ENCODE data around the gene DCP1B.

The DCP1B gene

GRCh38 chr12:1977588-1977987 lies 26.7 kb downstream of the DCP1B start:
- Histone ChIP-seq H3K36me3 (ENCODE audit: control insufficient read depth in 1 of 2, insufficient read depth in 2 of 2, low read length in 2 of 2) (no peaks in the 10 kb centered on the region), H3K4me3 (ENCODE audit: low read depth in 1 of 2, low read length in 2 of 2) (no peak overlapping the region), H3K4me1 (ENCODE audit: control insufficient read depth in 1 of 2, insufficient read depth in 2 of 2, low read length in 2 of 2) (peaks cover 3 to 14% of the 10 kb centered on the region in 2 donors), H3K27ac (ENCODE audit: low read depth, low read length) (no peak overlapping the region), H3K27me3 (ENCODE audit: control insufficient read depth in 1 of 2, insufficient read depth in 2 of 2, low read length in 2 of 2) (no peaks in the 10 kb centered on the region), H3K9ac (ENCODE audit: low read depth in 1 of 2, low read length in 2 of 2) (no peak overlapping the region), H3K9me3 (ENCODE audit: control insufficient read depth in 1 of 2, low read length in 2 of 2) (no peaks in the 10 kb centered on the region)

- no peaks in the 10 kb centered on the region for H3K27me3 ChIP-seq (ENCODE audit: control insufficient read depth in 1 of 2, insufficient read depth in 2 of 2, low read length in 2 of 2)
- H3K9me3 ChIP-seq (ENCODE audit: control insufficient read depth in 1 of 2, low read length in 2 of 2), result no peaks in the 10 kb centered on the region
- H3K4me1 ChIP-seq (ENCODE audit: control insufficient read depth in 1 of 2, insufficient read depth in 2 of 2, low read length in 2 of 2), result peaks cover 3 to 14% of the 10 kb centered on the region in 2 donors
- no peak overlapping the region for H3K9ac ChIP-seq (ENCODE audit: low read depth in 1 of 2, low read length in 2 of 2)
- no peak overlapping the region for H3K4me3 ChIP-seq (ENCODE audit: low read depth in 1 of 2, low read length in 2 of 2)
- no peaks in the 10 kb centered on the region for H3K36me3 ChIP-seq (ENCODE audit: control insufficient read depth in 1 of 2, insufficient read depth in 2 of 2, low read length in 2 of 2)
- no peak overlapping the region for H3K27ac ChIP-seq (ENCODE audit: low read depth, low read length)
Observed at GRCh38 chr12:1977109-1977508, 27.1 kb downstream of the DCP1B start.

GRCh38 chr12:1974812-1975211 lies 29.4 kb downstream of the DCP1B start:
- H3K4me1 ChIP-seq (ENCODE audit: control insufficient read depth in 1 of 2, insufficient read depth in 2 of 2, low read length in 2 of 2), result peaks cover 3 to 14% of the 10 kb centered on the region in 2 donors
- no peak overlapping the region for H3K9ac ChIP-seq (ENCODE audit: low read depth in 1 of 2, low read length in 2 of 2)
- no peak overlapping the region for H3K4me3 ChIP-seq (ENCODE audit: low read depth in 1 of 2, low read length in 2 of 2)
- H3K27ac ChIP-seq (ENCODE audit: low read depth, low read length), result no peak overlapping the region
- H3K36me3 ChIP-seq (ENCODE audit: control insufficient read depth in 1 of 2, insufficient read depth in 2 of 2, low read length in 2 of 2), result no peaks in the 10 kb centered on the region
- no peaks in the 10 kb centered on the region for H3K27me3 ChIP-seq (ENCODE audit: control insufficient read depth in 1 of 2, insufficient read depth in 2 of 2, low read length in 2 of 2)
- no peaks in the 10 kb centered on the region for H3K9me3 ChIP-seq (ENCODE audit: control insufficient read depth in 1 of 2, low read length in 2 of 2)

- no peak overlapping the region for H3K9ac ChIP-seq (ENCODE audit: low read depth in 1 of 2, low read length in 2 of 2)
- no peaks in the 10 kb centered on the region for H3K36me3 ChIP-seq (ENCODE audit: control insufficient read depth in 1 of 2, insufficient read depth in 2 of 2, low read length in 2 of 2)
- no peaks in the 10 kb centered on the region for H3K27me3 ChIP-seq (ENCODE audit: control insufficient read depth in 1 of 2, insufficient read depth in 2 of 2, low read length in 2 of 2)
- H3K9me3 ChIP-seq (ENCODE audit: control insufficient read depth in 1 of 2, low read length in 2 of 2), result no peaks in the 10 kb centered on the region
- no peak overlapping the region for H3K4me3 ChIP-seq (ENCODE audit: low read depth in 1 of 2, low read length in 2 of 2)
- H3K27ac ChIP-seq (ENCODE audit: low read depth, low read length), result no peak overlapping the region
- peaks cover 3 to 14% of the 10 kb centered on the region in 2 donors for H3K4me1 ChIP-seq (ENCODE audit: control insufficient read depth in 1 of 2, insufficient read depth in 2 of 2, low read length in 2 of 2)
Observed at GRCh38 chr12:1972856-1973317, 31.4 kb downstream of the DCP1B start.

GRCh38 chr12:1972260-1972659 lies 32.0 kb downstream of the DCP1B start:
- no peak overlapping the region for H3K9ac ChIP-seq (ENCODE audit: low read depth in 1 of 2, low read length in 2 of 2)
- H3K27ac ChIP-seq (ENCODE audit: low read depth, low read length), result no peak overlapping the region
- H3K4me1 ChIP-seq (ENCODE audit: control insufficient read depth in 1 of 2, insufficient read depth in 2 of 2, low read length in 2 of 2), result peaks cover 3 to 10% of the 10 kb centered on the region in 2 donors
- no peak overlapping the region for H3K4me3 ChIP-seq (ENCODE audit: low read depth in 1 of 2, low read length in 2 of 2)
- H3K27me3 ChIP-seq (ENCODE audit: control insufficient read depth in 1 of 2, insufficient read depth in 2 of 2, low read length in 2 of 2), result no peaks in the 10 kb centered on the region
- H3K36me3 ChIP-seq (ENCODE audit: control insufficient read depth in 1 of 2, insufficient read depth in 2 of 2, low read length in 2 of 2), result no peaks in the 10 kb centered on the region
- H3K9me3 ChIP-seq (ENCODE audit: control insufficient read depth in 1 of 2, low read length in 2 of 2), result no peaks in the 10 kb centered on the region

GRCh38 chr12:1970331-1970900 lies 33.8 kb downstream of the DCP1B start:
- Histone ChIP-seq H3K9me3 (ENCODE audit: control insufficient read depth in 1 of 2, low read length in 2 of 2) (no peaks in the 10 kb centered on the region), H3K4me1 (ENCODE audit: control insufficient read depth in 1 of 2, insufficient read depth in 2 of 2, low read length in 2 of 2) (peaks cover 0 to 5% of the 10 kb centered on the region in 2 donors), H3K36me3 (ENCODE audit: control insufficient read depth in 1 of 2, insufficient read depth in 2 of 2, low read length in 2 of 2) (peaks cover 4 to 18% of the 10 kb centered on the region in 2 donors), H3K27me3 (ENCODE audit: control insufficient read depth in 1 of 2, insufficient read depth in 2 of 2, low read length in 2 of 2) (no peaks in the 10 kb centered on the region), H3K4me3 (ENCODE audit: low read depth in 1 of 2, low read length in 2 of 2) (no peak overlapping the region), H3K9ac (ENCODE audit: low read depth in 1 of 2, low read length in 2 of 2) (no peak overlapping the region), H3K27ac (ENCODE audit: low read depth, low read length) (no peak overlapping the region)

GRCh38 chr12:1966561-1967226 lies 37.6 kb downstream of the DCP1B start:
- H3K9me3 ChIP-seq (ENCODE audit: control insufficient read depth in 1 of 2, low read length in 2 of 2), result no peaks in the 10 kb centered on the region
- H3K4me3 ChIP-seq (ENCODE audit: low read depth in 1 of 2, low read length in 2 of 2), result no peak overlapping the region
- H3K27me3 ChIP-seq (ENCODE audit: control insufficient read depth in 1 of 2, insufficient read depth in 2 of 2, low read length in 2 of 2), result no peaks in the 10 kb centered on the region
- H3K9ac ChIP-seq (ENCODE audit: low read depth in 1 of 2, low read length in 2 of 2), result no peak overlapping the region
- H3K4me1 ChIP-seq (ENCODE audit: control insufficient read depth in 1 of 2, insufficient read depth in 2 of 2, low read length in 2 of 2), result no peaks in the 10 kb centered on the region
- H3K27ac ChIP-seq (ENCODE audit: low read depth, low read length), result no peak overlapping the region
- H3K36me3 ChIP-seq (ENCODE audit: control insufficient read depth in 1 of 2, insufficient read depth in 2 of 2, low read length in 2 of 2), result peaks cover 11 to 29% of the 10 kb centered on the region in 2 donors

- Histone ChIP-seq H3K27me3 (ENCODE audit: control insufficient read depth in 1 of 2, insufficient read depth in 2 of 2, low read length in 2 of 2) (no peaks in the 10 kb centered on the region), H3K9me3 (ENCODE audit: control insufficient read depth in 1 of 2, low read length in 2 of 2) (no peaks in the 10 kb centered on the region), H3K27ac (ENCODE audit: low read depth, low read length) (no peak overlapping the region), H3K36me3 (ENCODE audit: control insufficient read depth in 1 of 2, insufficient read depth in 2 of 2, low read length in 2 of 2) (peaks cover 14 to 29% of the 10 kb centered on the region in 2 donors), H3K4me3 (ENCODE audit: low read depth in 1 of 2, low read length in 2 of 2) (no peak overlapping the region), H3K4me1 (ENCODE audit: control insufficient read depth in 1 of 2, insufficient read depth in 2 of 2, low read length in 2 of 2) (no peaks in the 10 kb centered on the region), H3K9ac (ENCODE audit: low read depth in 1 of 2, low read length in 2 of 2) (no peak overlapping the region)
Observed at GRCh38 chr12:1965916-1966315, 38.3 kb downstream of the DCP1B start.

GRCh38 chr12:1962051-1963020 lies 41.9 kb downstream of the DCP1B start:
- Histone ChIP-seq H3K9ac (ENCODE audit: low read depth in 1 of 2, low read length in 2 of 2) (no peak overlapping the region), H3K27me3 (ENCODE audit: control insufficient read depth in 1 of 2, insufficient read depth in 2 of 2, low read length in 2 of 2) (no peaks in the 10 kb centered on the region), H3K36me3 (ENCODE audit: control insufficient read depth in 1 of 2, insufficient read depth in 2 of 2, low read length in 2 of 2) (peaks cover 15 to 29% of the 10 kb centered on the region in 2 donors), H3K4me1 (ENCODE audit: control insufficient read depth in 1 of 2, insufficient read depth in 2 of 2, low read length in 2 of 2) (no peaks in the 10 kb centered on the region), H3K4me3 (ENCODE audit: low read depth in 1 of 2, low read length in 2 of 2) (no peak overlapping the region), H3K27ac (ENCODE audit: low read depth, low read length) (no peak overlapping the region), H3K9me3 (ENCODE audit: control insufficient read depth in 1 of 2, low read length in 2 of 2) (no peaks in the 10 kb centered on the region)

- Histone ChIP-seq H3K9ac (ENCODE audit: low read depth in 1 of 2, low read length in 2 of 2) (no peak overlapping the region), H3K4me1 (ENCODE audit: control insufficient read depth in 1 of 2, insufficient read depth in 2 of 2, low read length in 2 of 2) (no peaks in the 10 kb centered on the region), H3K27ac (ENCODE audit: low read depth, low read length) (no peak overlapping the region), H3K27me3 (ENCODE audit: control insufficient read depth in 1 of 2, insufficient read depth in 2 of 2, low read length in 2 of 2) (no peaks in the 10 kb centered on the region), H3K36me3 (ENCODE audit: control insufficient read depth in 1 of 2, insufficient read depth in 2 of 2, low read length in 2 of 2) (peaks cover 13 to 23% of the 10 kb centered on the region in 2 donors), H3K9me3 (ENCODE audit: control insufficient read depth in 1 of 2, low read length in 2 of 2) (no peaks in the 10 kb centered on the region), H3K4me3 (ENCODE audit: low read depth in 1 of 2, low read length in 2 of 2) (no peak overlapping the region)
Observed at GRCh38 chr12:1956716-1957115, 47.5 kb downstream of the DCP1B start.

All from duodenal mucosa (tissue), 2 donors.